HG02884 (cell line): Measurements from ENCODE around the gene APBA1.

Experiments
- ATAC-seq: cut with Tn5 transposase; IDR thresholded peaks from one replicate; pipeline ENCODE4 v1.9.1; 2021; ENCODE audit warnings: mild to moderate bottlenecking, moderate library complexity; ENCODE audit not compliant: unreplicated experiment

Gene APBA1

DNA sequence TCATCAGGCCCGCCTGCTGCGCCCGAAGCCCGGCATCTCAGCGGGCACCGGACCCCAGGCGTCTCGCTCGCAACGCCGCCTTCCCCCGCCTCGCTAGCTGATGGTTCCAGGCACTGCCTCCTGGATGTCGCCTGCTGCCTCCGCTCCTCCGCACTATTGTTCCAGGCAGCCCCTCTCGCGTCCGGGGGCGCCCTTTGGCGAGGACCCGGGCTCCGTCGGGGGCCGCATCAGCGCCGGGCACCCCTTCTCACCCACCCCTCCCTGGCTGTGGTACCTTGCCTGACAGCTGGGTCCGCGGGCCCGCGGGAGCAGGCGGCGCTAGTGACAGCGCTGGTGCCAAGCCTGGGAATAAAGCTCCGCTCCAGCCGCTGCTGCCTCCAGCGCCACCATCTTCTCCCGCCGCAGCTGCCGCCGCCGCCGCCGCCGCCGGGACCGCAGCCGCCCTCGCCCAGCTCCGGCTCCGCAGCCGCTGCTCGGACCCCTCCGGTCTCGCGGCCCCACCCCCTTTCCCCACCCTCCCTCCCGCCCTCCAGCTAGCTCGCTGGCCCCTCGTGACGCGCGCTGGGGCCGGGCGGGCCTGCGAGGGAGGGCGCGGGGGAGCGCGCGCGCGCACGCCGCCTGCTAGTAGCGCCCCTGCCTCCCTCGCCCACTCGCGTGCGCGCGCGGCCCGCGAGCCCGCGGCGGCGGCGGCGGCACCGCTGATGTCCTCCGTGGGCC is at the start of gene APBA1:
Gene APBA1, minus strand, starts transcription at position 493 of the 717 bp plus-strand sequence.
- peak; percentile 28 for ATAC-seq

DNA sequence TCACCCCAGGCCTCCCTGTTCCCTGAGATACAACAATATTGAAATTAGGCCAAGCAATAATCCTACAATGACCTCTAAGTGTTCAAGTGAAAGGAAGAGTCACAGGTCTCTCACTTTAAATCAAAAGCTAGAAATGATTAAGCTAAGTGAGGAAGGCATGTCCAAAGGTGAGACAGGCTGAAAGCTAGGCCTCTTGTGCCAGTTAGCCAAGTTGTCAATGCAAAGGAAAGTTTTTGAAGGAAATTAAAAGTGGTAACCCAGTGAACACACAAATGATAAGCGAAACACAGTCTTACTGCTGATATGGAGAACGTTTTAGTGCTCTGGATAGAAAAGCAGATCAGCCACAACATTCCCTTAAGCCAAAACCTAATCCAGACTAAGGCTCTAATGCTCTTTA is 47.8 kb upstream of the APBA1 start:
- no peak for ATAC-seq

DNA sequence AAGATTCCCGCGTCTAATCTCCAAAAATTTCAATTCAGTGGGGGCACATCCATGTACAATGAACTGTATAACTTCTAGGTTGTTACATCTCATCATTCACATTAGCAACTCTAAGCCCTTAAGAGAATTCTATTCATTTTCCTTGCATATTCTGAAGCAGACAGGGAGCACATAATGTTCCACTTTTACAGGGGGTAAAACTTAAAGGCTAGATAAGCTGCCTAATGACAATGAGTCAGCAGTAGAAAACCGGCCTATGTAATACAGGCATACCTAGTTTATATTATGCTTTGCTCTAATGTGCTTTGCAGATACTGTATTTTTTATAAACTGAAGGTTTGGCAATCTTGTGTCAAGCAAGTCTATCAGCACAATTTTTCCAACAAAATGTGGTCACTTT is 47.2 kb upstream of the APBA1 start:
- ATAC-seq = no peak

DNA sequence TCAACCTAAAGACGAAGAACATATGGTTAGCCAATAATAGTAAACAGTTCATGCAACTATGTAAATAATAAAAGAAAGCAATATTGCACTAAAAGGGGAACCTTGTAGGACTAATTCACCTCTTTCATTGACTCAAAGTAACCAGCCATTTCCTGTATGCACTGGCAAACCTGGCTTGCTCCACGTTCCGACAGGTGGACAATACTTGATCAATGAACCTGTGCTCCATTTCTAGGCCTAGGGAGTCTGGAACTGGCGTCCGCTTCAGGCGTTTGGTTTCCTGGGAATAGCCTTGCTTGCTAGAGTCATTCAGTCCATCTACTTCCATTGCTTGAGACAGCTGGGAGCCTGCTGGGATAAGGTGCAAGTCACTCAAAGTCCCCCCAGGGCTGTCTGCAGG is 46.0 kb upstream of the APBA1 start:
- ATAC-seq = no peak

DNA sequence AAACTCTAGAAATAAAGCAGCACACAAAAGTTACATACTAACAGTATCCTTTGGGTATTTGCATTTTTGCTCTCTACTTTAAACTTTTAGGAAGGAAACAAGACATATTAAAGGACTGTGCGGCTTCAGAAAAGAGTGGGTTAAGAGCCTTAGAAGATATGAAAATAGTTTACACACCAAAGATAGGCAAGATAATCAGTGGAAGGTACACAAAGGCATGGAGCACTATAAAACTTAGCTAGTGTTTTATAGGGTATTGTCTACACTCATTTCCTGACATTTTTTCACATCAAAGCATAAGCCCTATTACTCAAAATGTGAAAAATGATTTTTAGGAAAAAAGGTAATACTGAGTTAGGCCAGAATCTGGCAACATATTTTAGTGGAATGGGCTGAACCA is 43.7 kb upstream of the APBA1 start:
- ATAC-seq = no peak

DNA sequence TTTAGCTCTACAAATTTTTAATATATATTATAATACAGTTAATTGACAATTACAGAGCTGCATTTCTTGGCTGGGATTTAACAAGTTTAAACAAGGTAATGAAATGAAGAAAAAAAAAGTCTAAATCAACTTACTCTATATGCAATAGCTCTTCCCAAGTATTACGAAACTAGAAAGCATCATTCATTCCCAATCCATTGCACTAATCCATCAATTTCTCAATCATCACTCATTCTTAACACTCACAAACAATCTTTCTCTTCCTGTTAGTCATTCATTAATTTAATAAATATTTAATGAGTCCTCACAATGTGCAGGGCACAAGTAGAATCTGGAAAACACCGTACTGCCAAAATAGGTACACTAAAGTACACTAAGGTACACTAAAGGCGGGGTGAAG is 42.9 kb upstream of the APBA1 start:
- no peak for ATAC-seq

DNA sequence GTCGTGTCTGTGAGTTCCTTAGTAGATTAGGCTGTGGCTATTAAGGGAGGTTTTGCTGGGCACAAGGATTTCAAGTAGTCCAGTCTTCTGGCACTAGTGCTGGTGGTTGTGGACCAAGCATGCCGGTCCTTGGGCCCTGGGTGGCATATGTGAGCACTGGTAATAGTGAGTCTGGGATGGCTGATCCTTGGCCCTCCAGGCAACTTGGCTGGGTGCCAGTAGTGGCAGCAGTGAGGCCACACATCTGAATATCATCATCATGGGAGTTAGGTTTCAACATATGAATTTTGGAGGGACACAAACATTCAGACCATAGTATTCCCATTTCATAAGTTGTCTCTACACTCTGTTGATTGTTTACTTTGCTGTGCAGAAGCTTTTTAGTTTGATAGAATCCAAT is 25.3 kb upstream of the APBA1 start:
- no peak for ATAC-seq

DNA sequence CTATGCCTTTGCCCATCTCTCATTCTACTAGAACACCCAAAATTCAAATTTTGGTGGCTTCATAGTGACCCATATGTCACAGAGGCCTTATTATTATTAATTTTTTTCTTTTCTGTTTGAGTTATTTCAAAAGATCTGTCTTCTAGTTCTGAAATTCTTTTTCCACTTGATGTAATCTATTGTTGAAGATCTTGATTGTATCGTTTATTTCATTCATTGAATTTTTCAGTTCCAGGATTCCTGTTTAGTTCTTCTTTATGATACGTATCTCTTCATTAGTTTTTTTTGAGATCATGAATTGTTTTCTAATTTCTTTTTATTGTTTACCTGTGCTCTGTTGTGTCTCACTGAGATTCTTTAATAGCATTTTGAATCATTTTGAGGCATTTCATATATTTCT is 24.6 kb upstream of the APBA1 start:
- ATAC-seq = no peak

DNA sequence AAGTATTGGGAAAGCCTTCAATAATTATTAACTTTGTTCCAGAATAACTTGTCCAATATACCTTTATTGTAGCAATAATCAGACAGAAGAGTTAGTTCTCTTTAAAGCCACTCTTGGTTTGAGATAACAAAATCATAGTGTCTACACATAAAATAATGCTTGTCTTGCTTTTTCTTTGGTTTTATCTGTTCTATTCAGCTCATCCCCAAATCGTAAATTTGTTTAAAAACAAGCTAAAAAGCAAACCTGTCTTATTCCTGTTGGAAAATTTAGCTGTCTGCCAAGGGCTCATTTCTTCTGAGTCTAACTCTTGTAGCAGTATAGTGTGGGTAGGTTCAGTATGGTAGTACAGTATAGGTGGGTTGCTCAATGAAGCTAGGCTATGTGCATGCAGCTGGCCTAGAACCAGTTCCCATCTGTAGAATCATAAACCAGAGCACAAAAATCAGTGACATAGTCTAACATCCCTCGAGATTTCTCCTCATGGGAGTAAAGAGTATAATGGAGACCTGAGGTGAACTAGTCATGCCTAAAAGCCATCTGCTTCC is 17.9 kb upstream of the APBA1 start:
- no peak for ATAC-seq

DNA sequence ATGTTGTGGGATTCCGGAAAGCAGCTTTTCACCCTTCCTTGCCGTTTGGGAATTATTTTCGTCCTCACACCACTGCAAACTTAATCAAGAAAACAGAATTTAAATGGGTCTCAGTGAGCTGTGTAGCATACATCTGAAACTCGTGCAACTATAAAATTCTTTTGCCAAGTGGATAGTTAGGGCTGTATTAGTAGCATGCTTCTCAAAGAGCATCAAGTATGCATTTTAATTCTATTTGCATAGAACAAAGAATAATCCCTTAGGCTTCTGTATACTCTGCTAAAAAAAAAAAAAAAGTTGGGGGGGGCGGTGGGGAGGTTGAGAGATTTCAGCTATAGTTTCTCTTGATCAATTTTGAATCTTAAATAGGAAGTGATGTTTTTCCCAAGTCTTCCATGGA is 11.8 kb upstream of the APBA1 start:
- no peak for ATAC-seq

DNA sequence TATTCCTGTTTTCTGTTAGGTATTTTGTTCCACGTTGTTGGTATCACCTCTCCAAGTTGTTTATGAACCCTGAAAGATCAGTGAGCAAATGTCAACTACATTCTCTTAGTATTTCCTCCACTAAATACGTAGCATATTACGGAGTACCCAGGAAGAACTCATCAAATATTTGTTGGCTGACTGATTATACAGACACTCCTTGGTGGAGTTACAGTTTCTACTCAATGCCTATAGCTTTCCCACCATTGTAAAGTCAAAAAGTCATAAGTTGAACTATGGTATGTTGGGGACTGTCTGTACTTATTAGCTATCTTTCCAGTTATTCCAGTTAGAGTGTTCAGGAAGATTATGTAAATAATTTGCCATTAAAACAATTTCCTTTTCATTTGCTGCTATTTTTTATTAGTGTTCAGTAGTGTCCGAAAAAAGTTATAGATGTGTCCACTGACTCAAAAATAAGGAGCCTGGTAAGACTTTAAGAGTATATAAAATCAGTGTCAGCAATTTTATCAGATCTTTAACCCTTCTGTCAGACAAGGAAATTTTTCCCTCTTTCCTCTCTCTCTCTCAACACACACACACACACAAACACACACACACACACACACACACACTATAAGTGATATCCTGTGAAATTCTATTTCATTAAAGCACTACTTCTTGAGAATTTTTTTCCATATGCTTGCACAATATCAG is 6.8 kb upstream of the APBA1 start:
- no peak for ATAC-seq

DNA sequence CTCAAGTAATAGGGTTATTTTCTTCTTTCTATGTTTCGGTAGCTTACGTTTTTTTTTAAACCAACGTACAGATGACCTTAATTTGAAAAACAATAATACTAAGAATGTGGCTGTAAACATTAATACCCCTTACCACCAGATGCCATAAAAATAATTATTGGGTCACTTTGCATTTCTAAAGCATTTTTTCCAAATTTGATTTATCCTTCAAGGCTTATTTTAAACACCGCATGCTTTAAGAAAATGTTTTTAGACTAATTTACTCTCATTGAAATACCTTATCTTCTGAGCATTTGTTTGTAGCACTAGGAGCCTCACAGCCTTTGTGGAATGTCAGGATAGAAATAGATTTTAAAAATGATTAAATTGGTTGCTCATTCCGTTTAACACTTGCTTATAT is 5.8 kb upstream of the APBA1 start:
- no peak for ATAC-seq

DNA sequence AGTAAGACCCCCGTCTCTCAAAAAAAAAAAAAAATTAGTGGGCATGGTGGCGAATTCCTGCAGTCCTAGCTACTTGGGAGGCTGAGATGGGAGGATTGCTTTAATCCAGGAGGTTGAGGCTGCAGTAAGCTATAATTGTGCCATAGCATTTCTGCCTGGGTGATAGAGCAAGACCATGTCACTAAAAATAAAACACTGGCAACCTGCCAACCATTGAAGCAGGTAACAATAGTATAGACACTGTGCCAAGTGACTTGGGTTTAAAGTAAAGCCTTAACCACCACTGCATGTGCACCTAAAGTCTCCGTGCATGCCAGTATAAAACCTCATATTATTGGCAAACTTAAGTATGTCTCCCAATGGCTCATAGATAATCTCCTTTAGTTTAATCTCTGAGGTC is 3.4 kb upstream of the APBA1 start:
- ATAC-seq = no peak

DNA sequence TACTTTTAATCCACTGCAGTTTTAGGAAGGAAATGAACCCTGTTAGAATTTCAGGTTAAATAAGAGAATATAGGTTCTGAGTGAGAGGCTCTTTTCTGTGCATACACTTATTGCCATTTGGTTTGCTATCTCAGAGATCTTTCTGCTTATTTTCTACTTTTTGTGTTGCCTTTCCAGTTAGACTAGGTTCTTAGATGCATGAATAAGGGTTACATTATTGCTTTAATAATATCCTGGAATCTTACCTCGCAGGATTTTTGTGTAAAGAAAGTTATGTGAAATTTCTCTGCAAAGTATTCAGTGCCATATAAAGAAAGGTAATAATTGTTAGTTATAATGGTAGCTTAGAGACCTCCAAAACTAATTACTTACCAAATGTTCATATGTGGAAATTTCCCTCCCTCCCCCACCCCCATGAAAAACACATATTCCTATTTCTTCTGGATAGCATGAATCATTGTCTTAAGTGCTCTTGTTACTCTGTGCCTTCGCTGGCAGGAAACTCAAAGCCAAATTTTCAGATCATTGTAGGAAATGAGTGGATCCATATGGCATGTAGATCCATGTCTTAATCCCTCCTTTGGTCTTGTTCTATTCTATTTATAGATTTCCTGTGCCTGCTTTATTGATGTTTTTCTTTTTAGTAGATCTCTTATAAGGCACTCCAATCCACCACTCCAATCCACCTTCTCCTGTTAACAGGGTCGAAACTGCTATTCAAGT is 2.7 kb upstream of the APBA1 start:
- ATAC-seq = no peak

DNA sequence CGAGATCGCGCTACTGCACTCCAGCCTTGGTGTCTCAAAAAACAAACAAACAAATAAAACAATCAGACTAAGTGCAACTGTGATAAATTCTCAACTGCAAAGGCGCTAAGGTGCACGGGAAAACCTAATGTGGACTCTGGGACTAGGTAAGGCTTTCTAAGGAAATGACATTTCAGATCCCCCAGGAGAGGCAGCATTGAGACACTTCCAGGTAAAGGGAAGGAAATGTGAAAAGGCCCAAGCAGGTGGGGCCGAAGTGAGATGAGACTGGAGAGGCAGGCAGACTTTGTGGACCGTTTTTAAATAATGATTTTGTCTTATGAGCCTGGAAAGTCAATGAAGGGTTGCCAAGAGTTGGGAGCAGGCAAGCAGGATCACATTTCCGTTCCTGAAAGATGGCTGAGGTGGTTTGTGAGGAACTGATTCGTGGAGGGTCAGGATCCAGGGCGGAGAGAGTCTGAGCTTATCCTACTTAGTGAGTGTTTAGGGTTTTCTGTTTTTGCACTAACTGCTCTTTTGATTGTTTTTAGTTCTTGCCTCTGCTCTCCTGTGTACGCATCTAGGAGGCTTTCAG is 2.0 kb upstream of the APBA1 start:
- no peak for ATAC-seq

DNA sequence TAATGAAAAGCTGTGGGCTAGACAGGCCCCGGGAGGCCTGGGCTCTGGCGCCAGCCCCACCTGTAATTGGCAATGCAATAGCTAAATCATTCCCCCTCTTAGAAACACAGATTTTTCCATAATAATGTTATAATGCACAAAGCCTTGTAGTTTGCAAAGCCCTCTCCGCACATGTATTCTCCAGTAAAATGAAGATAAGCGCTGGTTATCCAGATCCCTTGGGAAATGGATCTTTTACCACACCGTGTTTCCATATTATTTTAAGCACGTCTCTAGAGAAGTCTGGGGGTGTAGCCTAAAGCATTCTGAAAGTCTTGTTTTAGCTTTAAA is 1.1 kb upstream of the APBA1 start:
- ATAC-seq = no peak

DNA sequence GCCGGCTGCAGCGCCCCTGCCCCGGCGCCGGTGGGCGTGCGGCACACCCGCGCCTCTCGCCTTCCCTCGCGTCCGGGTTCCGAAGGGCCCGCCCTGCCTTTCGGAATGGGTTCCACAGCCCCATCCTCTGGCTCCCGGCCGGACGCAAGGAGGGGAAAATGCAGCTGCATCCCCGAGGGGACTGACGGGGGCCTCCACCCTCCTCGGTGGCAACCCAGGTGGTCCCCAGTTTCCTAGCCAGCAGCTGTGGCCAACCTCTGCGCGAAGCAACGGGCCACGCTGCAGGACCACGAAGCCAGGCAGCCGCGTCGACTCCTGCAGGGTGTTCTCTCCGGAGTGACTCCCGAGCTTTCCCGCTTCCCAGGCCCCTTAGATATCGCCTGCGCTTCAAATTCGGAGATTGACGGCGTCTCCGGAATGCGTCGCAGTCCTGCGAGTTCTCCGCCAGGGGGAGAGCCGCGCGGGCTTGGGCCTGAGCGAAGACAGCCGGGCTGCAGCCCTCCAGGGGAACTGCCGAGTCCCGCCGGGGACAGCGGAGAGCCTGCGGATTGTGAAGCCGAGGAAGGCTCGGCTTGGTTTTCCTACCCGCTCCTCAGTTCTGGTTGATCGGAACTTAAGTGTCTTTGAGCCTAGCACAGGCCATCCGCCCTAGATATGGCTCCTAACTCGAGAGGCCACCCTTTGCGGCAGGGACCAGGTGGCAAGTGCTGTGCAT is 582 bp upstream of the APBA1 start:
- ATAC-seq = peak; percentile 90

DNA sequence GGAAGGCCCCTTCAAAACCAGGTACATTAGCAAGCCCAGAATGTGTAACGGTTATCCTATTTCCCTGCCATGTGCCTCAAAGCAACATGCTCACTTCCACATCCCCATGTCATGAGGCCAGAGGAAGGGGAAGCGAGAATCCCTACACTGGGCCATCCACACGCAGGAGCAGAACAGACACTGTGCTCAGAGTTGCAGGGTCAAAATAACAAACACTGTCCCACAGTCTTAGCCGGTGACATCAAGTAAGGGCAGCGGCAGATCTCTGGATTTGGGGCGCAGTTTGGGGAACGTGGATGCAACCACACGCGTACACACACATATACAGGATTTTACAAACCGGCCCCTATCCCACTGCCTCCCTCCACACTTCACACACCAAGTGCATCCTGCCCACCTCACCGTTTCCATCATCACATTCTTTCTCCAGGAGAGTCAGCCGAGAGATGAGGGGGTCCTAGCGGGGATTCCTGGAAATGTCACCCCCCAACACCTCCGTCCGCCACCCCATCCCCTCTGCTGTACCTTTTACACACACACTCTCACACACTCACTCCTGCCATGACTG is 776 bp downstream of the APBA1 start:
- no peak for ATAC-seq

DNA sequence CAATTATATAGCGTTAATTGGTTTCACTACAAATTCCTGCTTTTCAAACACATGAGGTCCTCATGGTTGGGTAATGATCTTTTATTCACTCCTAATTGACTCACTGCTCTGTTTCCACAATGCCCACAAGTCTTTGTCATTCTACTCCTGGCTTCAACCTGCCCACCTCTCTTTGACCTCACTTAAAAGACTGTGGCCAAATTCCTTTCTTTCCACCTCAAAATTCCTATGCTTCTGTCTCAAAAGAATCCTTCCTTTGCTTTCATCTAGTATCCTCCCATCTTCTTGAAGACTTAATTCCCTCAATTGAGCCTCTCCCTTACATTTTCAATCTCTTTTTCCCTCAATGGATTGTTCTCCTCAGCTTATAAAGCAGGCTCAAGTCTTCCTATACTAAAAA is 4.9 kb downstream of the APBA1 start:
- no peak for ATAC-seq

DNA sequence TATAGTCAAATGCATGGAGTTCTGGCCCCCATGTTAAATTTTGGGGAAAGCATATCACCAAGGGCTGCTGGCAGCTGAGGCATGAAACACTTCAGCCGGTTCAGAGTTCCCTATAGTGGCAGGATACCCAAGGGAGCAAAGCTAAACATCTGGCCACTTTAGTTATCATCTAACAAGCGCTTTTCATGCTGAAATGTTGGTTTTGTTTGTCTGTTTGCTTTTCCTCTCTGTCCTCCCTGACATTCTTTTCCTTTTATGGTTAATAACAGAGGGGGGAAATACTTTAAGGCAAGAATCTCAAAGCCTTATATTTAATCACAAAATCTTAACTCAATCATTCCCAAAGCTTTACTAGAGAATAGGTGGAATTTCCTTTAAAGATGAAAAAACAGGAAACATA is 11.9 kb downstream of the APBA1 start:
- no peak for ATAC-seq
